Astrocyte (in vitro differentiated cells and primary cell): ENCODE data around the gene SNAP47. TPM values are rescaled to one million over a fixed set of nuclear protein-coding genes. Genes with fewer than 3 reads are reported as not detected.

Experiments
- DNase-seq: peaks from one replicate; pipeline ENCODE4 v3.0.0-alpha.2; 2010; ENCODE audit warnings: low read depth
- FAIRE-seq: peaks from 2 replicates; lab custom pipeline; 2011; peaks lifted over from hg19 to GRCh38; lab: Jason Lieb, UNC
- H2AFZ ChIP-seq: 2 replicates; pipeline ENCODE4 v1.6.0; 2012; ENCODE audit warnings: low read depth, low read length, inconsistent platforms
- H3K27ac ChIP-seq: 2 replicates; pipeline ENCODE4 v1.5.1; 2011; ENCODE audit warnings: low read depth, low read length, inconsistent platforms
- H3K27me3 ChIP-seq: 2 replicates; pipeline ENCODE4 v1.6.0; 2011; ENCODE audit warnings: low read length, inconsistent platforms; ENCODE audit not compliant: insufficient read depth
- H3K36me3 ChIP-seq: 2 replicates; pipeline ENCODE4 v1.5.1; 2011; ENCODE audit warnings: low read length, inconsistent platforms; ENCODE audit not compliant: insufficient read depth
- H3K4me1 ChIP-seq: 2 replicates; pipeline ENCODE4 v1.5.1; 2011; ENCODE audit warnings: low read length, inconsistent platforms; ENCODE audit not compliant: insufficient read depth
- H3K4me2 ChIP-seq: 2 replicates; pipeline ENCODE4 v1.6.0; 2012; ENCODE audit warnings: low read length, inconsistent platforms
- H3K4me3 ChIP-seq: 2 replicates; pipeline ENCODE4 v1.5.1; 2011; ENCODE audit warnings: low read depth, mild to moderate bottlenecking, low read length, inconsistent platforms; ENCODE audit not compliant: insufficient read depth
- H3K79me2 ChIP-seq: 2 replicates; pipeline ENCODE4 v1.6.0; 2012; ENCODE audit warnings: mild to moderate bottlenecking, low read length, inconsistent platforms; ENCODE audit not compliant: insufficient read depth
- H3K9ac ChIP-seq: 2 replicates; pipeline ENCODE4 v1.6.0; 2012; ENCODE audit warnings: mild to moderate bottlenecking, low read length, inconsistent platforms
- H3K9me3 ChIP-seq: 2 replicates; pipeline ENCODE4 v1.5.1; 2012; ENCODE audit warnings: low read depth, mild to moderate bottlenecking, low read length, inconsistent platforms; ENCODE audit not compliant: insufficient read depth
- H4K20me1 ChIP-seq: 2 replicates; pipeline ENCODE4 v1.6.0; 2012; ENCODE audit warnings: low read length, inconsistent platforms; ENCODE audit not compliant: insufficient read depth
- H3K27ac Mint-ChIP-seq: one replicate; pipeline ENCODE4 v1.8.0; 2021; ENCODE audit warnings: mild to moderate bottlenecking, mixed read lengths; ENCODE audit not compliant: unreplicated experiment
- H3K27me3 Mint-ChIP-seq: one replicate; pipeline ENCODE4 v1.8.0; 2021; ENCODE audit warnings: low read depth, mixed read lengths; ENCODE audit not compliant: unreplicated experiment
- H3K36me3 Mint-ChIP-seq: one replicate; pipeline ENCODE4 v1.8.0; 2021; ENCODE audit warnings: low read depth, mixed read lengths; ENCODE audit not compliant: unreplicated experiment
- H3K4me1 Mint-ChIP-seq: one replicate; pipeline ENCODE4 v1.8.0; 2021; ENCODE audit warnings: low read depth, mixed read lengths; ENCODE audit not compliant: unreplicated experiment
- H3K4me3 Mint-ChIP-seq: one replicate; pipeline ENCODE4 v1.8.0; 2021; ENCODE audit warnings: mild to moderate bottlenecking, moderate library complexity, mixed read lengths; ENCODE audit not compliant: unreplicated experiment
- H3K9me3 Mint-ChIP-seq: one replicate; pipeline ENCODE4 v1.8.0; 2021; ENCODE audit warnings: mild to moderate bottlenecking, mixed read lengths; ENCODE audit not compliant: unreplicated experiment
- CTCF ChIP-seq: IDR thresholded peaks from 2 replicates; pipeline ENCODE4 v1.5.1; 2011; ENCODE audit warnings: low read depth, mild to moderate bottlenecking, inconsistent platforms, low read length, moderate library complexity; ENCODE audit not compliant: insufficient read depth
- EZH2 ChIP-seq: IDR thresholded peaks from 2 replicates; pipeline ENCODE4 v1.6.1; 2012; ENCODE audit warnings: mild to moderate bottlenecking, low read length, inconsistent platforms; ENCODE audit not compliant: insufficient read depth
- total RNA-seq: library from RNA; stranded (reverse); gene quantifications from 2 replicates; pipeline ENCODE4 v1.2.1, GENCODE V29; 2021

The SNAP47 gene
- total RNA-seq, 1 donor from 2014 or later = 31.9 TPM

GRCh38 chr1:227823537-227823936 lies 88.3 kb downstream of the SNAP47 start:
- no peaks in the 10 kb centered on the region for H3K36me3 Mint-ChIP-seq
- H3K4me1 Mint-ChIP-seq = no peaks in the 10 kb centered on the region
- peaks cover 10% of the 10 kb centered on the region for H3K9me3 Mint-ChIP-seq
- Histone ChIP-seq H3K4me1 (no peaks in the 10 kb centered on the region), H3K27ac (no peak overlapping the region), H3K9me3 (no peaks in the 10 kb centered on the region), H3K4me3 (no peak overlapping the region), H3K36me3 (no peaks in the 10 kb centered on the region), H3K9ac (no peak overlapping the region), H3K4me2 (no peak overlapping the region), H4K20me1 (no peaks in the 10 kb centered on the region), H3K79me2 (no peaks in the 10 kb centered on the region), H3K27me3 (no peaks in the 10 kb centered on the region), H2AFZ (no peak overlapping the region)
- FAIRE-seq = no peak
- no peak overlapping the region for H3K4me3 Mint-ChIP-seq
- no peak for DNase-seq
- no peak for TF ChIP-seq EZH2
- no peak for TF ChIP-seq CTCF
- H3K27me3 Mint-ChIP-seq = peaks cover 29% of the 10 kb centered on the region
- H3K27ac Mint-ChIP-seq = no peak overlapping the region

- H3K4me3 Mint-ChIP-seq = no peak overlapping the region
Observed at GRCh38 chr1:227824204-227824603, 89.0 kb downstream of the SNAP47 start.

More at GRCh38 chr1:227824204-227824603, 89.0 kb downstream of the SNAP47 start:
- H3K9ac ChIP-seq = no peak overlapping the region
- H3K4me2 ChIP-seq = no peak overlapping the region
- H3K27ac ChIP-seq = no peak overlapping the region
- no peaks in the 10 kb centered on the region for H3K36me3 Mint-ChIP-seq
- H3K27me3 Mint-ChIP-seq = peaks cover 34% of the 10 kb centered on the region
- no peak for TF ChIP-seq CTCF
- TF ChIP-seq EZH2 = no peak
- no peak for FAIRE-seq
- H3K4me1 ChIP-seq = no peaks in the 10 kb centered on the region
- no peaks in the 10 kb centered on the region for H3K4me1 Mint-ChIP-seq
- H3K27me3 ChIP-seq = no peaks in the 10 kb centered on the region
- H3K4me3 ChIP-seq = no peak overlapping the region
- no peak overlapping the region for H3K27ac Mint-ChIP-seq
- H3K9me3 Mint-ChIP-seq = peaks cover 12% of the 10 kb centered on the region
- H2AFZ ChIP-seq = no peak overlapping the region
- H3K9me3 ChIP-seq = no peaks in the 10 kb centered on the region
- DNase-seq = no peak
- no peaks in the 10 kb centered on the region for H3K36me3 ChIP-seq
- H4K20me1 ChIP-seq = no peaks in the 10 kb centered on the region
- no peaks in the 10 kb centered on the region for H3K79me2 ChIP-seq
